Breast epithelium (tissue), 3 donors: ENCODE results near the gene PDLIM4.

Experiments used
- POLR2AphosphoS5 ChIP-seq, 3 donors: sonication (generic); formaldehyde crosslinking; IDR thresholded peaks; one replicate each; pipeline ENCODE4 v1.6.1; 2017; ENCODE audit warnings: antibody characterized with exemption in 3 of 3
- TF ChIP-seq, protein P1 (sequence below), 3 donors: fragments of 450-650 bp; IDR thresholded peaks; one replicate each; pipeline ENCODE4 v1.5.1; 2016 to 2017; ENCODE audit warnings: antibody characterized with exemption in 3 of 3, mild to moderate bottlenecking in 3 of 3, moderate library complexity in 3 of 3

DNA sequence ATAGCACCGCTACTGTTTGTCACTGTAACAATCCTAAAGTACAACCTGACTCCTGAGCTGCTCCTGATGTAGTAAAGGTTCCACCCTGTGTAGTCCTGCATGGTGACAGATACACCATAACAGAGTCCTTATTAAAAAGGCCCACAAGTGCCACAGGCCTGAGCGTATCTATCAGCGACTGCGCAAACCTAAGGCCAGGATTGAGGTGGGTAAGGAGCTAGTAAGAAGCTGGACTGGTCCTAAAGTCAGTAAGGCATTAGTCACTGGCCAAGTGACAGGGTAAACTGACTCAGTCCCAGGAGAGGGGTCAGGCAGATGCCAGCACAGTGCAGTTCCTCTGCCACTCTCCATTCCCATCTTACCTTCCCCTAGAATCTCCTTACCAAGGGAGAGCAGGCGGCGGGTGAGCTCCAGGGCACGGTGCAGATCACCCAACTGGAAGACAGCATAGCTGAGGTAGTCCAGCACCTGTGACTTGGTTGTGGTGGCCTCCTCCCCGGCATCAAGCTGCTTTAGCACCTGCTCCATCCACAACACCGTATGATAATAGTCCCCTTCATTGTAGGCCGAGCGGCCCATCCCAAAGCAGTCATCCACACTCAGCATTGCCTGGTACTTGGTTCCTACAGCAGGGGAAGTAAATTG lies 47.5 kb upstream of the PDLIM4 start:
- TF ChIP-seq, protein P1, sequence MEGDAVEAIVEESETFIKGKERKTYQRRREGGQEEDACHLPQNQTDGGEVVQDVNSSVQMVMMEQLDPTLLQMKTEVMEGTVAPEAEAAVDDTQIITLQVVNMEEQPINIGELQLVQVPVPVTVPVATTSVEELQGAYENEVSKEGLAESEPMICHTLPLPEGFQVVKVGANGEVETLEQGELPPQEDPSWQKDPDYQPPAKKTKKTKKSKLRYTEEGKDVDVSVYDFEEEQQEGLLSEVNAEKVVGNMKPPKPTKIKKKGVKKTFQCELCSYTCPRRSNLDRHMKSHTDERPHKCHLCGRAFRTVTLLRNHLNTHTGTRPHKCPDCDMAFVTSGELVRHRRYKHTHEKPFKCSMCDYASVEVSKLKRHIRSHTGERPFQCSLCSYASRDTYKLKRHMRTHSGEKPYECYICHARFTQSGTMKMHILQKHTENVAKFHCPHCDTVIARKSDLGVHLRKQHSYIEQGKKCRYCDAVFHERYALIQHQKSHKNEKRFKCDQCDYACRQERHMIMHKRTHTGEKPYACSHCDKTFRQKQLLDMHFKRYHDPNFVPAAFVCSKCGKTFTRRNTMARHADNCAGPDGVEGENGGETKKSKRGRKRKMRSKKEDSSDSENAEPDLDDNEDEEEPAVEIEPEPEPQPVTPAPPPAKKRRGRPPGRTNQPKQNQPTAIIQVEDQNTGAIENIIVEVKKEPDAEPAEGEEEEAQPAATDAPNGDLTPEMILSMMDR (IDR thresholded peaks at IDR 0.05) = no peak
- no peak for TF ChIP-seq POLR2AphosphoS5 (IDR thresholded peaks at IDR 0.05)
